Smooth muscle cell (in vitro differentiated cells): Measurements from ENCODE around the gene ZNF862. TPM values are rescaled to one million over a fixed set of nuclear protein-coding genes. Genes with fewer than 3 reads are reported as not detected.

ENCODE experiments used
- DNase-seq: peaks from one replicate; lab custom pipeline; 2025; ENCODE audit not compliant: unreplicated experiment; lab: John Stamatoyannopoulos, UW
- H2AFZ ChIP-seq: fragments of 200-600 bp; sonication (generic); 2 replicates; pipeline ENCODE4 v1.6.0; 2016; ENCODE audit warnings: antibody characterized with exemption, low read depth, mild to moderate bottlenecking
- H3F3A ChIP-seq: fragments of 200-600 bp; sonication (generic); 2 replicates; pipeline ENCODE4 v1.6.0; 2017; ENCODE audit warnings: antibody characterized with exemption, low read depth
- H3K27ac ChIP-seq: fragments of 200-600 bp; sonication (generic); 2 replicates; pipeline ENCODE4 v1.5.1; 2016; ENCODE audit warnings: low read depth, mild to moderate bottlenecking
- H3K27me3 ChIP-seq: fragments of 200-600 bp; sonication (generic); 2 replicates; pipeline ENCODE4 v1.6.1; 2016; ENCODE audit warnings: low read depth, mild to moderate bottlenecking
- H3K36me3 ChIP-seq: fragments of 200-600 bp; sonication (generic); 2 replicates; pipeline ENCODE4 v1.5.1; 2016; ENCODE audit warnings: low read depth
- H3K4me1 ChIP-seq: fragments of 200-600 bp; sonication (generic); 2 replicates; pipeline ENCODE4 v1.5.1; 2016; ENCODE audit warnings: low read depth
- H3K4me2 ChIP-seq: fragments of 200-600 bp; sonication (generic); 2 replicates; pipeline ENCODE4 v1.6.0; 2016; ENCODE audit warnings: mild to moderate bottlenecking
- H3K4me3 ChIP-seq: fragments of 200-600 bp; sonication (generic); 2 replicates; pipeline ENCODE4 v1.5.1; 2016; ENCODE audit warnings: mild to moderate bottlenecking
- H3K79me2 ChIP-seq: fragments of 200-600 bp; sonication (generic); 2 replicates; pipeline ENCODE4 v1.6.0; 2016; ENCODE audit warnings: low read depth, mild to moderate bottlenecking
- H3K9ac ChIP-seq: fragments of 200-600 bp; sonication (generic); 2 replicates; pipeline ENCODE4 v1.6.0; 2016; ENCODE audit warnings: low read depth
- H3K9me3 ChIP-seq: fragments of 200-600 bp; sonication (generic); replicated peaks from 2 replicates; pipeline ENCODE4 v1.5.1; 2016; ENCODE audit warnings: low read depth
- H4K20me1 ChIP-seq: fragments of 200-600 bp; sonication (generic); 2 replicates; pipeline ENCODE4 v1.6.0; 2016; ENCODE audit warnings: low read depth
- WGBS: methylation state at CpG from one replicate; pipeline ENCODE4 v1.1.7; 2016; ENCODE audit warnings: low lambda C conversion rate; 5-methylcytosine and 5-hydroxymethylcytosine counted together
- polyA plus RNA-seq: library from polyadenylated mRNA; unstranded; fragments of >200 nt; fragmentation: Nextera tagmentation; extraction: Ambion mirVana; gene quantifications from 2 replicates; pipeline ENCODE4 v1.2.1, GENCODE V29; 2016
- total RNA-seq: library from RNA; depleted of rRNA; stranded (reverse); fragments of >200 nt; gene quantifications from 2 replicates; pipeline ENCODE4 v1.2.3, GENCODE V29; 2014
- TF ChIP-seq, protein P1 (sequence below): fragments of 200-600 bp; sonication (generic); IDR thresholded peaks from 2 replicates; pipeline ENCODE4 v1.5.1; 2017; ENCODE audit warnings: borderline replicate concordance, mild to moderate bottlenecking, antibody characterized with exemption; ENCODE audit not compliant: insufficient read depth, poor library complexity, severe bottlenecking

ZNF862 gene
- total and polyA plus RNA-seq, 2 experiments from 2014 or later: 5.4 to 10.2 TPM

DNA sequence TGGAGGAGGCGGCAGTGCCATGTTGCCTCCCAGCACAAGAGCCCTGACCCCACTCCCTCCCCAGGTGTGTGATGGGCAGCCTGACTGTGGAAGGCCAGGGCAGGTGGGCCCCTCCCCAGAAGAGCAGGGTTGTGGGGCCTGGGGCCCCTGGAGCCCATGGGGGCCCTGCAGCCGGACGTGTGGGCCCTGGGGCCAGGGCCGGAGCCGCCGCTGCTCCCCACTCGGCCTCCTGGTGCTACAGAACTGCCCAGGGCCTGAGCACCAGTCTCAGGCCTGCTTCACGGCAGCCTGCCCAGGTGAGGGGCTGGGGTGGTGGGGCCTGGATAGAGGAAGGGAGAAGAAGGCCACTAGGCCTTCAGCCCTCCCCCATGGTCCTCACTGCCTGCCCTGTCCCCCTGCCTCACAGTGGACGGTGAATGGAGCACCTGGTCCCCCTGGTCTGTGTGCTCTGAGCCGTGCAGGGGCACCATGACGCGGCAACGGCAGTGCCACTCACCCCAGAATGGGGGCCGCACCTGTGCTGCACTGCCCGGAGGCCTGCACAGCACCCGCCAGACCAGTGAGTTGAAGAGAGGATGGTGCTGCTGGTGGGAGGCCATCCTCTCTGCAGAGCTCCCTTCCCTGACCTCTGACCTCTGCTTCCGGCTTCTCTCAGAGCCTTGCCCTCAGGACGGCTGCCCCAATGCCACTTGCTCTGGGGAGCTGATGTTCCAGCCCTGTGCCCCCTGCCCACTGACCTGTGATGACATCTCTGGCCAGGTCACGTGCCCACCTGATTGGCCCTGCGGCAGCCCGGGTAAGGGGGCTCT lies 46.6 kb upstream of the ZNF862 start:
- Histone ChIP-seq H3K9ac (no peak overlapping the region), H3K4me3 (no peak overlapping the region), H4K20me1 (no peaks in the 10 kb centered on the region), H3K4me2 (no peak overlapping the region), H3K9me3 (no peaks in the 10 kb centered on the region), H3K27ac (no peak overlapping the region), H3F3A (no peaks in the 10 kb centered on the region), H3K4me1 (no peaks in the 10 kb centered on the region), H2AFZ (no peak overlapping the region), H3K36me3 (no peaks in the 10 kb centered on the region), H3K27me3 (peaks cover 44% of the 10 kb centered on the region), H3K79me2 (no peaks in the 10 kb centered on the region)
- DNase-seq: no peak
- WGBS: 96% methylated on average over 21 of the region's 21 CpGs
- TF ChIP-seq, protein P1, sequence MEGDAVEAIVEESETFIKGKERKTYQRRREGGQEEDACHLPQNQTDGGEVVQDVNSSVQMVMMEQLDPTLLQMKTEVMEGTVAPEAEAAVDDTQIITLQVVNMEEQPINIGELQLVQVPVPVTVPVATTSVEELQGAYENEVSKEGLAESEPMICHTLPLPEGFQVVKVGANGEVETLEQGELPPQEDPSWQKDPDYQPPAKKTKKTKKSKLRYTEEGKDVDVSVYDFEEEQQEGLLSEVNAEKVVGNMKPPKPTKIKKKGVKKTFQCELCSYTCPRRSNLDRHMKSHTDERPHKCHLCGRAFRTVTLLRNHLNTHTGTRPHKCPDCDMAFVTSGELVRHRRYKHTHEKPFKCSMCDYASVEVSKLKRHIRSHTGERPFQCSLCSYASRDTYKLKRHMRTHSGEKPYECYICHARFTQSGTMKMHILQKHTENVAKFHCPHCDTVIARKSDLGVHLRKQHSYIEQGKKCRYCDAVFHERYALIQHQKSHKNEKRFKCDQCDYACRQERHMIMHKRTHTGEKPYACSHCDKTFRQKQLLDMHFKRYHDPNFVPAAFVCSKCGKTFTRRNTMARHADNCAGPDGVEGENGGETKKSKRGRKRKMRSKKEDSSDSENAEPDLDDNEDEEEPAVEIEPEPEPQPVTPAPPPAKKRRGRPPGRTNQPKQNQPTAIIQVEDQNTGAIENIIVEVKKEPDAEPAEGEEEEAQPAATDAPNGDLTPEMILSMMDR: no peak

DNA sequence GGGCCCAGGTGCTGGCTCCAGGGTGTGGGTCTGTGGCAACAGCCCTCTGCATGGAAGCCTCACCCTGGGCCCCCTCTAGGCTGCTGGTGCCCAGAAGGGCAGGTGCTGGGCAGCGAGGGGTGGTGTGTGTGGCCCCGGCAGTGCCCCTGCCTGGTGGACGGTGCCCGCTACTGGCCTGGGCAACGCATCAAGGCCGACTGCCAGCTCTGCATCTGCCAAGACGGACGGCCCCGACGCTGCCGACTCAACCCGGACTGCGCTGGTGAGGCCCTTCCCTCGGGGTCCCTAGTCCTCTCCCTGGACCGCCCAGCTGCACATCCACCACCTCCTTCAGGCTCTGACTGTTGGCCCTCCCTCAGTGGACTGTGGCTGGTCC lies 46.0 kb upstream of the ZNF862 start:
- Histone ChIP-seq H4K20me1 (no peaks in the 10 kb centered on the region), H3K4me1 (no peaks in the 10 kb centered on the region), H3K36me3 (no peaks in the 10 kb centered on the region), H3K79me2 (no peaks in the 10 kb centered on the region), H3K27ac (no peak overlapping the region), H3K27me3 (peaks cover 38% of the 10 kb centered on the region), H3F3A (no peaks in the 10 kb centered on the region), H2AFZ (no peak overlapping the region), H3K4me3 (no peak overlapping the region), H3K9ac (no peak overlapping the region), H3K4me2 (no peak overlapping the region), H3K9me3 (no peaks in the 10 kb centered on the region)
- no peak for DNase-seq
- WGBS: 97% methylated on average over 15 of the region's 15 CpGs
- TF ChIP-seq, protein P1: no peak

DNA sequence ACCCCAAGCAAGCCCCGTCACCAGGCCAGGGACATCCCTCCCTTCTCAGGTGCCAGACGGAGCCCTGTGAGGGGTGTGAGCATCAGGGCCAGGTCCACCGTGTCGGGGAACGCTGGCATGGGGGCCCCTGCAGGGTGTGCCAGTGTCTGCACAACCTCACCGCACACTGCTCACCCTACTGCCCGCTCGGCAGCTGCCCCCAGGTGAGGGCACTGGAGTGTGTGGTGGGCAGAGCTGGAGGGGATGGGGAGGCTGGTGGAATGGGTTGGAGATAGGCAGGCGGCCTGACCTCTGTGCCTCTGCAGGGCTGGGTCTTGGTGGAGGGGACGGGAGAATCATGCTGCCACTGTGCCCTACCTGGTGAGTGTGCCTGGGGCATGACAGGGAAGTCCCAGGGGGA lies 44.9 kb upstream of the ZNF862 start:
- Histone ChIP-seq H3K27ac (no peak overlapping the region), H3K9me3 (no peaks in the 10 kb centered on the region), H4K20me1 (no peaks in the 10 kb centered on the region), H3K4me2 (no peak overlapping the region), H3K4me1 (no peaks in the 10 kb centered on the region), H3K79me2 (no peaks in the 10 kb centered on the region), H3K27me3 (peaks cover 29% of the 10 kb centered on the region), H3F3A (no peaks in the 10 kb centered on the region), H3K4me3 (no peak overlapping the region), H3K9ac (no peak overlapping the region), H2AFZ (no peak overlapping the region), H3K36me3 (no peaks in the 10 kb centered on the region)
- 89% methylated on average over 10 of the region's 10 CpGs for WGBS
- no peak for DNase-seq
- TF ChIP-seq, protein P1: no peak

DNA sequence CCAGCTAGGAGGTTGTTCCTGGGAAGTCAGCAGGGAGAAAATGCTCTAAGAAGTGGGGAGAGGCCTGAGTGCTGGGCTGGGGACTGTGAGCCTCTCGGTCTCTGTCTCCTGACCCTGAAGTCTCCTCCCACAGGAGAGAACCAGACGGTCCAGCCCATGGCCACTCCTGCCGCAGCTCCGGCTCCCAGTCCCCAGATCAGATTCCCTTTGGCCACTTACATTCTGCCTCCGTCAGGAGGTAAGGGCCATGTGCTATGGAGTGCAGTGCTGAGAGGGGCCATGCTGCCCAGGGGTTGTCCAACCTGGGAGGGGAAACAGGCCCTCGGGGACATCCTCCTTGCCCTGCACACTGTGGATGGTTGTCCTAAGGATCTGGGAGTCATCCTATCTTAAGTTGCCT lies 43.5 kb upstream of the ZNF862 start:
- Histone ChIP-seq H3K27me3 (peaks cover 15% of the 10 kb centered on the region), H3F3A (no peaks in the 10 kb centered on the region), H3K9me3 (no peaks in the 10 kb centered on the region), H3K36me3 (no peaks in the 10 kb centered on the region), H2AFZ (no peak overlapping the region), H3K79me2 (no peaks in the 10 kb centered on the region), H3K4me3 (no peak overlapping the region), H3K4me1 (no peaks in the 10 kb centered on the region), H3K27ac (no peak overlapping the region), H3K9ac (no peak overlapping the region), H4K20me1 (no peaks in the 10 kb centered on the region), H3K4me2 (no peak overlapping the region)
- DNase-seq: no peak
- WGBS: 31% methylated on average over 6 of the region's 6 CpGs
- TF ChIP-seq, protein P1: no peak
